IMR-90 (cell line): ENCODE measurements around the gene GNL1. TPM values are rescaled to one million over a fixed set of nuclear protein-coding genes. Genes with fewer than 3 reads are reported as not detected.

ENCODE experiments used
- ATAC-seq: fragments of 200-7000 bp; cut with Tn5 transposase; 2 replicates; pipeline ENCODE4 v1.9.1; 2020; ENCODE audit warnings: low read depth, mild to moderate bottlenecking, moderate library complexity
- BruUV-seq: library from RNA; stranded (reverse); fragments of 400-500 nt; replicated peaks from 2 replicates; lab custom pipeline; 2021; lab: Mats Ljungman, UMichigan
- CTCF ChIA-PET: fragments of 300-600 bp; formaldehyde crosslinking; extraction: SDS; loops from one replicate; lab custom pipeline; 2021; ENCODE audit warnings: antibody characterized with exemption; lab: Yijun Ruan, JAX
- POLR2A ChIA-PET: fragments of 300-600 bp; sonication (Branson Sonifier 250); formaldehyde crosslinking; loops from one replicate; lab custom pipeline; 2022; ENCODE audit warnings: antibody characterized with exemption; ENCODE audit not compliant: unreplicated experiment; lab: Charles Lee
- DNase-seq: peaks from one replicate; pipeline ENCODE4 v3.0.0; 2013
- H2AFZ ChIP-seq: replicated peaks from 2 replicates; pipeline ENCODE3; 2013; ENCODE audit warnings: low read length, mild to moderate bottlenecking; ENCODE audit not compliant: poor library complexity
- H2AK5ac ChIP-seq: 2 replicates; pipeline ENCODE4 v1.6.1; 2013; ENCODE audit warnings: low read depth, low read length, inconsistent platforms
- H2AK9ac ChIP-seq: replicated peaks from 2 replicates; pipeline ENCODE3; 2013; ENCODE audit warnings: mild to moderate bottlenecking, low read depth, low read length, moderate library complexity; ENCODE audit not compliant: poor library complexity
- H2BK120ac ChIP-seq: 2 replicates; pipeline ENCODE4 v1.6.1; 2013; ENCODE audit warnings: low read depth, low read length, inconsistent platforms
- H2BK15ac ChIP-seq: 3 replicates; pipeline ENCODE4 v1.6.1; 2013; ENCODE audit warnings: low read depth, low read length, inconsistent platforms
- H2BK20ac ChIP-seq: 2 replicates; pipeline ENCODE4 v1.6.1; 2013; ENCODE audit warnings: low read depth, mild to moderate bottlenecking, inconsistent platforms, low read length, moderate library complexity
- H2BK5ac ChIP-seq: 2 replicates; pipeline ENCODE4 v1.6.1; 2013; ENCODE audit warnings: mild to moderate bottlenecking, low read depth, low read length, inconsistent platforms; ENCODE audit not compliant: poor library complexity, severe bottlenecking
- H3K14ac ChIP-seq: replicated peaks from 2 replicates; pipeline ENCODE4 v1.6.1; 2013; ENCODE audit warnings: low read depth, low read length, inconsistent platforms
- H3K18ac ChIP-seq: 2 replicates; pipeline ENCODE4 v1.6.1; 2013; ENCODE audit warnings: low read depth, low read length, control low read depth
- H3K23ac ChIP-seq: 2 replicates; pipeline ENCODE4 v1.6.1; 2013; ENCODE audit warnings: low read depth, low read length, inconsistent platforms
- H3K27ac ChIP-seq: 2 replicates; pipeline ENCODE4 v1.5.1; 2013; ENCODE audit warnings: mild to moderate bottlenecking, control low read depth, low read length; ENCODE audit not compliant: insufficient read depth
- H3K27me3 ChIP-seq: 2 replicates; pipeline ENCODE4 v1.6.1; 2013; ENCODE audit warnings: low read length; ENCODE audit not compliant: control insufficient read depth, insufficient read depth
- H3K36me3 ChIP-seq: 2 replicates; pipeline ENCODE4 v1.6.1; 2013; ENCODE audit warnings: low read length, mixed read lengths; ENCODE audit not compliant: control insufficient read depth, insufficient read depth
- H3K4ac ChIP-seq: 2 replicates; pipeline ENCODE4 v1.6.1; 2013; ENCODE audit warnings: low read depth, low read length, inconsistent platforms
- H3K4me1 ChIP-seq: 2 replicates; pipeline ENCODE4 v1.6.1; 2013; ENCODE audit warnings: low read length, mixed read lengths; ENCODE audit not compliant: control insufficient read depth, insufficient read depth
- H3K4me2 ChIP-seq: 2 replicates; pipeline ENCODE4 v1.6.1; 2013; ENCODE audit warnings: low read depth, mild to moderate bottlenecking, control low read depth, low read length, moderate library complexity
- H3K4me3 ChIP-seq: 2 replicates; pipeline ENCODE4 v1.5.1; 2013; ENCODE audit warnings: low read depth, mild to moderate bottlenecking, control low read depth, low read length, moderate library complexity; ENCODE audit not compliant: insufficient read depth
- H3K56ac ChIP-seq: 2 replicates; pipeline ENCODE4 v1.6.1; 2013; ENCODE audit warnings: low read length, inconsistent platforms; ENCODE audit not compliant: insufficient read depth; ENCODE audit errors: extremely low read depth
- H3K79me1 ChIP-seq, 2 experiments: 2 replicates each; pipeline ENCODE4 v1.6.1; 2013; ENCODE audit warnings: low read length in 2 of 2, inconsistent platforms in 1 of 2, low read depth in 1 of 2
- H3K9ac ChIP-seq: 2 replicates; pipeline ENCODE4 v1.6.1; 2013; ENCODE audit warnings: low read depth, low read length, control low read depth
- H3K9me1 ChIP-seq: 2 replicates; pipeline ENCODE4 v1.6.1; 2013; ENCODE audit warnings: low read length, inconsistent platforms; ENCODE audit not compliant: insufficient read depth
- H3K9me3 ChIP-seq: 2 replicates; pipeline ENCODE4 v1.6.1; 2013; ENCODE audit warnings: low read length; ENCODE audit not compliant: control insufficient read depth, insufficient read depth
- H4K20me1 ChIP-seq: 2 replicates; pipeline ENCODE4 v1.6.1; 2013; ENCODE audit warnings: low read length, inconsistent platforms; ENCODE audit not compliant: insufficient read depth
- H4K5ac ChIP-seq: 2 replicates; pipeline ENCODE4 v1.6.1; 2013; ENCODE audit warnings: mild to moderate bottlenecking, low read depth, low read length, control low read depth
- H4K8ac ChIP-seq, 2 experiments: 2 replicates each; pipeline ENCODE4 v1.6.1; 2013; ENCODE audit warnings: low read depth in 2 of 2, low read length in 2 of 2, control low read depth in 1 of 2, inconsistent platforms in 1 of 2
- H4K91ac ChIP-seq: 2 replicates; pipeline ENCODE4 v1.6.1; 2013; ENCODE audit warnings: low read depth, low read length, inconsistent platforms; ENCODE audit not compliant: insufficient read depth
- CHD1 ChIP-seq: IDR thresholded peaks from 2 replicates; pipeline ENCODE4 v1.6.1; 2012; ENCODE audit warnings: low read depth, low read length, improper control_type of control experiment
- FOS ChIP-seq: fragments of 150-350 bp; IDR thresholded peaks from 2 replicates; pipeline ENCODE4 v1.6.1; 2016; ENCODE audit warnings: low read depth, low read length
- WGBS, 2 experiments: methylation state at CpG; one replicate each; pipeline versions ENCODE4 v1.1.5 to v1.1.7; 2013; ENCODE audit warnings: missing lambda C conversion rate in 2 of 2; ENCODE audit not compliant: insufficient read length in 1 of 2; ENCODE audit errors: extremely low coverage in 2 of 2; 5-methylcytosine and 5-hydroxymethylcytosine counted together
- dilution Hi-C: fragments of 300-500 bp; cut with HindIII; formaldehyde crosslinking; loops from one replicate; pipeline ENCODE4 v1.14.3; 2018; ENCODE audit warnings: low sequenced_read_pairs; ENCODE audit not compliant: unreplicated experiment
- in situ Hi-C: fragments of 300-500 bp; cut with MboI; formaldehyde crosslinking; loops from 3 replicates; pipeline ENCODE4 v1.14.3; 2019; ENCODE audit warnings: low sequenced_read_pairs, inconsistent platforms, mixed read lengths
- intact Hi-C: fragments of 100-400 bp; cut with micrococcal nuclease; formaldehyde crosslinking; loops from 2 replicates; pipeline ENCODE4 v1.10.0; 2022
- polyA plus RNA-seq, 3 experiments: library from polyadenylated mRNA; depleted of rRNA; stranded (reverse); fragments of >200 nt; gene quantifications; 2 replicates each; pipeline ENCODE4 v1.2.3, GENCODE V29; 2012; ENCODE audit warnings: low replicate concordance in 1 of 3
- total RNA-seq: library from RNA; depleted of rRNA; stranded (reverse); fragments of >200 nt; gene quantifications from 2 replicates; pipeline ENCODE4 v1.2.3, GENCODE V29; 2012

The GNL1 gene
- total and polyA plus RNA-seq, 2 of the 4 experiments (the other 2 are of a cell fraction), result 40.5 to 44.0 TPM

- Histone ChIP-seq H2BK5ac (no peak overlapping the region), H3K23ac (no peak overlapping the region), H4K5ac (no peak overlapping the region), H3K4ac (no peak overlapping the region), H2BK20ac (no peak overlapping the region), H3K36me3 (peaks cover 45% of the 10 kb centered on the region), H3K56ac (no peak overlapping the region), H3K4me1 (no peaks in the 10 kb centered on the region), H3K9ac (no peak overlapping the region), H2BK15ac (no peak overlapping the region), H3K14ac (no peak overlapping the region), H4K91ac (no peak overlapping the region), H3K4me2 (no peak overlapping the region), H4K20me1 (peaks cover 35% of the 10 kb centered on the region), H3K9me1 (no peaks in the 10 kb centered on the region; the same call in 1 of the 2 replicates), H2BK120ac (no peak overlapping the region), H4K8ac (no peak overlapping the region), H2AK9ac (no peak overlapping the region), H2AFZ (no peak overlapping the region), H3K27ac (no peak overlapping the region), H3K18ac (no peak overlapping the region), H3K27me3 (no peaks in the 10 kb centered on the region), H3K79me1 (peaks cover 34 to 45% of the 10 kb centered on the region in 2 experiments), H3K9me3 (no peaks in the 10 kb centered on the region), H3K4me3 (no peak overlapping the region), H2AK5ac (no peak overlapping the region)
- in situ Hi-C loops, result no loop called here
- ATAC-seq (no peak), DNase-seq (no peak)
- ChIA-PET CTCF (no interaction called here), POLR2A (interaction anchor here (0.6 kb wide), 1 partner anchor 37 kb away, joined by 4 read pairs; no protein-coding TSS in a partner anchor)
- dilution Hi-C loops, result no loop called here
- intact Hi-C loops, result no loop called here
- 100% methylated on average over 3 of the region's 8 CpGs; no CpG with 5 or more reads in 1 of the 2 experiments for WGBS, 2 experiments
- TF ChIP-seq CHD1 (no peak), FOS (no peak)
- no TSS peak for BruUV-seq
These were observed 21.8 kb upstream of the GNL1 start for GRCh38 chr6:30578051-30578450.
